Neural progenitor cell (in vitro differentiated cells): Measurements from ENCODE around the gene SAXO2.

ENCODE experiments used
- EZH2 ChIP-seq: fragments of 200-600 bp; sonication (generic); IDR thresholded peaks from 2 replicates; pipeline ENCODE4 v1.6.1; 2017; ENCODE audit warnings: antibody characterized with exemption, mild to moderate bottlenecking, moderate library complexity
- TF ChIP-seq, protein P1 (sequence below): fragments of 200-600 bp; sonication (generic); IDR thresholded peaks from 2 replicates; pipeline ENCODE4 v1.5.1; 2017; ENCODE audit warnings: antibody characterized with exemption, mild to moderate bottlenecking

DNA sequence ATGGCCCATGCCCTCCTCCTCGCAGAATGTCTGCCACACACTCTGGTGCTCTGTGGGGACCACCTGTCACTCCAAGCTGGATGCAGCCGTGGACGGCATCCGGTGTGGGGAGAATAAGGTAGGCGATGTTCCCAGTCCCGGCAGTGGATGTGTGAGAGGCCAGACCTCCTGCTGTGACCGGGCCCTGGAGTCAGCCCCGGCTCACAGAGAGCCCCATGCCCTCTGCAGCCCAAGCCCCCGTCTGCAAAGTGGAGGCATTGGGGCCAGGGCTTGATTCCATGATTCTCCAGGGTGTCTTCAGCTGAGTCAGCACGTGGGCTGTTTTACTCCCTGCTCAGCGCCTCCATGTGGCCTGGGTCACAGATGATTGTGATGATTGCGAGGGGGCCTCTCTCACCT, 54.5 kb downstream of the SAXO2 start:
- TF ChIP-seq, protein P1, sequence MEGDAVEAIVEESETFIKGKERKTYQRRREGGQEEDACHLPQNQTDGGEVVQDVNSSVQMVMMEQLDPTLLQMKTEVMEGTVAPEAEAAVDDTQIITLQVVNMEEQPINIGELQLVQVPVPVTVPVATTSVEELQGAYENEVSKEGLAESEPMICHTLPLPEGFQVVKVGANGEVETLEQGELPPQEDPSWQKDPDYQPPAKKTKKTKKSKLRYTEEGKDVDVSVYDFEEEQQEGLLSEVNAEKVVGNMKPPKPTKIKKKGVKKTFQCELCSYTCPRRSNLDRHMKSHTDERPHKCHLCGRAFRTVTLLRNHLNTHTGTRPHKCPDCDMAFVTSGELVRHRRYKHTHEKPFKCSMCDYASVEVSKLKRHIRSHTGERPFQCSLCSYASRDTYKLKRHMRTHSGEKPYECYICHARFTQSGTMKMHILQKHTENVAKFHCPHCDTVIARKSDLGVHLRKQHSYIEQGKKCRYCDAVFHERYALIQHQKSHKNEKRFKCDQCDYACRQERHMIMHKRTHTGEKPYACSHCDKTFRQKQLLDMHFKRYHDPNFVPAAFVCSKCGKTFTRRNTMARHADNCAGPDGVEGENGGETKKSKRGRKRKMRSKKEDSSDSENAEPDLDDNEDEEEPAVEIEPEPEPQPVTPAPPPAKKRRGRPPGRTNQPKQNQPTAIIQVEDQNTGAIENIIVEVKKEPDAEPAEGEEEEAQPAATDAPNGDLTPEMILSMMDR, result no peak
- TF ChIP-seq EZH2, result no peak
